ENCODE data around the gene NCKAP5.

Gene NCKAP5

DNA sequence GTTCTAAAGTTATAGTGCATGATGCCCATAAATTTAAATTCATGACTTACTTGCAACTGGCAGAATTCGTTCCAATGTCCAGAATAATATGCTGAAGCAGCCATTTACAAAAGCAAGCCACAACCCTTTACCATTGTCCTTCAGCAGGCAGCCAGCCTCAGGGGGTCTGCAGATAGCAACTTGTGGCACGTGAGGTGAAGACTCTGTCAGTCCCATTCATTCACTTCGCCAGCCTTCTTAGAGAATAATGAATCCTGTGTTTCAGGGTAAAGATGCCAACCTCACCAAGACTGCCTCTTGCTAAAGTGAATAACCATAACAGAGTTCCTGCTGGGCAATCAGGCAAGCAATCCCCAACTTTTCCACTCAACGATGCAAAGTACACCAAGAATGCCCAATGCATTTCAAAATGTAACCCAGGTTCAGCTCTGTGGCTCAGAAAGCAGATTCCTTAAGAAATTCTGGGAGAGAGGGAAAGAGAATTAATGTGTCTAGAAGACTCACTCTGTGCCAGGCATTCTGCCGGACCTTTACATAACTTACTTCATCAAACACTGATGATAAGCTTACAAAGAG is 315.4 kb downstream of the NCKAP5 start:
- no peak overlapping the region for H3K4me3 ChIP-seq (replicated peaks; ENCODE audit: insufficient read depth, low read length)
- no peaks in the 10 kb centered on the region for H3K27me3 ChIP-seq (ENCODE audit: insufficient read depth, poor library complexity, severe bottlenecking)
- TF ChIP-seq, protein P1, sequence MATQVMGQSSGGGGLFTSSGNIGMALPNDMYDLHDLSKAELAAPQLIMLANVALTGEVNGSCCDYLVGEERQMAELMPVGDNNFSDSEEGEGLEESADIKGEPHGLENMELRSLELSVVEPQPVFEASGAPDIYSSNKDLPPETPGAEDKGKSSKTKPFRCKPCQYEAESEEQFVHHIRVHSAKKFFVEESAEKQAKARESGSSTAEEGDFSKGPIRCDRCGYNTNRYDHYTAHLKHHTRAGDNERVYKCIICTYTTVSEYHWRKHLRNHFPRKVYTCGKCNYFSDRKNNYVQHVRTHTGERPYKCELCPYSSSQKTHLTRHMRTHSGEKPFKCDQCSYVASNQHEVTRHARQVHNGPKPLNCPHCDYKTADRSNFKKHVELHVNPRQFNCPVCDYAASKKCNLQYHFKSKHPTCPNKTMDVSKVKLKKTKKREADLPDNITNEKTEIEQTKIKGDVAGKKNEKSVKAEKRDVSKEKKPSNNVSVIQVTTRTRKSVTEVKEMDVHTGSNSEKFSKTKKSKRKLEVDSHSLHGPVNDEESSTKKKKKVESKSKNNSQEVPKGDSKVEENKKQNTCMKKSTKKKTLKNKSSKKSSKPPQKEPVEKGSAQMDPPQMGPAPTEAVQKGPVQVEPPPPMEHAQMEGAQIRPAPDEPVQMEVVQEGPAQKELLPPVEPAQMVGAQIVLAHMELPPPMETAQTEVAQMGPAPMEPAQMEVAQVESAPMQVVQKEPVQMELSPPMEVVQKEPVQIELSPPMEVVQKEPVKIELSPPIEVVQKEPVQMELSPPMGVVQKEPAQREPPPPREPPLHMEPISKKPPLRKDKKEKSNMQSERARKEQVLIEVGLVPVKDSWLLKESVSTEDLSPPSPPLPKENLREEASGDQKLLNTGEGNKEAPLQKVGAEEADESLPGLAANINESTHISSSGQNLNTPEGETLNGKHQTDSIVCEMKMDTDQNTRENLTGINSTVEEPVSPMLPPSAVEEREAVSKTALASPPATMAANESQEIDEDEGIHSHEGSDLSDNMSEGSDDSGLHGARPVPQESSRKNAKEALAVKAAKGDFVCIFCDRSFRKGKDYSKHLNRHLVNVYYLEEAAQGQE (IDR thresholded peaks at IDR 0.05; ENCODE audit: insufficient replicate concordance, low read depth): no peak
- TF ChIP-seq GABPA (IDR thresholded peaks at IDR 0.05; ENCODE audit: low read depth) (no peak), POLR2AphosphoS5 (IDR thresholded peaks at IDR 0.05; ENCODE audit: low read depth) (no peak), SPI1 (IDR thresholded peaks at IDR 0.05; ENCODE audit: borderline replicate concordance, low read depth) (no peak)
- TF ChIP-seq, protein P2, sequence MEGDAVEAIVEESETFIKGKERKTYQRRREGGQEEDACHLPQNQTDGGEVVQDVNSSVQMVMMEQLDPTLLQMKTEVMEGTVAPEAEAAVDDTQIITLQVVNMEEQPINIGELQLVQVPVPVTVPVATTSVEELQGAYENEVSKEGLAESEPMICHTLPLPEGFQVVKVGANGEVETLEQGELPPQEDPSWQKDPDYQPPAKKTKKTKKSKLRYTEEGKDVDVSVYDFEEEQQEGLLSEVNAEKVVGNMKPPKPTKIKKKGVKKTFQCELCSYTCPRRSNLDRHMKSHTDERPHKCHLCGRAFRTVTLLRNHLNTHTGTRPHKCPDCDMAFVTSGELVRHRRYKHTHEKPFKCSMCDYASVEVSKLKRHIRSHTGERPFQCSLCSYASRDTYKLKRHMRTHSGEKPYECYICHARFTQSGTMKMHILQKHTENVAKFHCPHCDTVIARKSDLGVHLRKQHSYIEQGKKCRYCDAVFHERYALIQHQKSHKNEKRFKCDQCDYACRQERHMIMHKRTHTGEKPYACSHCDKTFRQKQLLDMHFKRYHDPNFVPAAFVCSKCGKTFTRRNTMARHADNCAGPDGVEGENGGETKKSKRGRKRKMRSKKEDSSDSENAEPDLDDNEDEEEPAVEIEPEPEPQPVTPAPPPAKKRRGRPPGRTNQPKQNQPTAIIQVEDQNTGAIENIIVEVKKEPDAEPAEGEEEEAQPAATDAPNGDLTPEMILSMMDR (IDR thresholded peaks at IDR 0.05; ENCODE audit: insufficient read depth, low read length): no peak
- no peak for DNase-seq (ENCODE audit: low read depth in 1 of 2, low spot score in 1 of 2)
- no peak overlapping the region for H3K27ac ChIP-seq (replicated peaks)

DNA sequence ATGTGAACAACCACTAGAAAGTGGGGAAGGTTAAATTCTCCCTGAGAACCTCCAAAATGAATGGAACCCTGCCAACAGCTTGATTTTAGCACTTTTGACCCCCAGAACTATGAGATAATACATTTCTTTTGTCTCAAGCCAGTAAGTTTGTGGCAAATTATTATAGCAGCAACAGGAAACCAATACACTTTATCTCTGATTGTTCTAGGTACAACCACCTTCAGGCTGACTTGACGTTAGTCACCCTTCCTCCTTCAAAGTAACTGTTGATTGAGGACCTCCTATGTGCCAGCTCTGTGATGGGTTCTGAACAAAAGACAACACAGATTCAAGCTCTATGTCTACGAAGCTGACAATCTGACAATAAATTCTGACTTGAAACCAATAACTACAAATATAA is 318.9 kb downstream of the NCKAP5 start:
- H3K4me3 ChIP-seq (replicated peaks; ENCODE audit: insufficient read depth, low read length): no peak overlapping the region

DNA sequence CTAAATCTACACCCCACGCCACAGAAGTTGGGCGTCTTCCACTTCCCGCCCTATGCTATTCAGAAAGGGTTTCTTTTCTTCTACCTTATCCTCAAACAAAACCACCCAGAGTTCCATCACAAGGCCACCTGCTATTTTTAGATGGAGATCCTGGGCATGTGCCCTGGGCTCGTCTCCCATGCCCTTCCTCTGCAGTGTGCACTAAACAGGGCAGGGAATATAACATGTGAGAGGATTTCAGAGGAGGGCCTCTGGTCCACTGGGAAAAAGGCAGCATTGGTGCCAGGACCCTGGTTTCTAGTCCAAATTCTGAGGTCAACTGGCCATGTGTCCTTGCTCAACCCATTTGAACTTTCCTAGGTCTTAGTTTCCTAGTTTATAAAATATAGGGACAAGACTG is 320.0 kb downstream of the NCKAP5 start:
- no peaks in the 10 kb centered on the region for H3K27me3 ChIP-seq (ENCODE audit: insufficient read depth, poor library complexity, severe bottlenecking)
- no peak overlapping the region for H3K4me3 ChIP-seq (replicated peaks; ENCODE audit: insufficient read depth, low read length)
- no peak for DNase-seq (ENCODE audit: low read depth in 1 of 2, low spot score in 1 of 2)
- H3K27ac ChIP-seq (replicated peaks): no peak overlapping the region
- TF ChIP-seq, protein P2 (IDR thresholded peaks at IDR 0.05; ENCODE audit: insufficient read depth, low read length): no peak
- TF ChIP-seq SPI1 (IDR thresholded peaks at IDR 0.05; ENCODE audit: borderline replicate concordance, low read depth) (no peak), GABPA (IDR thresholded peaks at IDR 0.05; ENCODE audit: low read depth) (no peak), POLR2AphosphoS5 (IDR thresholded peaks at IDR 0.05; ENCODE audit: low read depth) (no peak)
- TF ChIP-seq, protein P1 (IDR thresholded peaks at IDR 0.05; ENCODE audit: insufficient replicate concordance, low read depth): no peak

More for the DNA sequence above, 318.9 kb downstream of the NCKAP5 start:
- DNase-seq (ENCODE audit: low read depth in 1 of 2, low spot score in 1 of 2): no peak
- Histone ChIP-seq H3K27ac (replicated peaks) (no peak overlapping the region), H3K27me3 (ENCODE audit: insufficient read depth, poor library complexity, severe bottlenecking) (no peaks in the 10 kb centered on the region)
- TF ChIP-seq, protein P2 (IDR thresholded peaks at IDR 0.05; ENCODE audit: insufficient read depth, low read length): no peak
- TF ChIP-seq, protein P1 (IDR thresholded peaks at IDR 0.05; ENCODE audit: insufficient replicate concordance, low read depth): no peak
- TF ChIP-seq POLR2AphosphoS5 (IDR thresholded peaks at IDR 0.05; ENCODE audit: low read depth) (no peak), SPI1 (IDR thresholded peaks at IDR 0.05; ENCODE audit: borderline replicate concordance, low read depth) (no peak), GABPA (IDR thresholded peaks at IDR 0.05; ENCODE audit: low read depth) (no peak)

Data from HL-60 (cell line).